Endometrium (tissue), 2 donors: ENCODE results near the gene MTRF1L.
A peak's percentile ranks its signal among the peaks of the same experiment; 100 is the strongest.
"Not testable (repeated sequence)": the region's sequence is repeated elsewhere in the genome, so short reads cannot be mapped to it uniquely, and the experiment has no call there.

ENCODE experiments used
- FAIRE-seq: peaks from 2 replicates; lab custom pipeline; 2012; peaks lifted over from hg19 to GRCh38; lab: Jason Lieb, UNC
- donor health status: control.
- donor health status: control.

The MTRF1L gene

DNA sequence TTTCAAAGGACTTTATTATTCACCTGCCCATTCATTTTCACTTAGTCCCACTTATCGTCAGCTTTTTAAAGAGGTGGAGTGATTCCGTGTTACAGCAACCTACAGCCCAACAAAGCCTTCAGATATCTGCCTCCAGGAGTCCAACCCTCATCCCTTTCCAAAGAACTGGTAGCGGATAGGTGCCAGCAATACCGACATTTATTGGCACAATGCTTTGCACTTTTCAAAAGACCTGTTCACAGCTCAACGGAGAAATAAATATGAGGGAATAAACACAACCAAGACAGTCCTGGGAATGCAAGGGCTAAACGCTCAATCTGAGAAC, 819 bp upstream of the MTRF1L start:
- no peak for FAIRE-seq

- no peak for FAIRE-seq
Measured at GRCh38 chr6:153001767-153002612, 519 bp downstream of the MTRF1L start.

GRCh38 chr6:153000790-153001189, 1.7 kb downstream of the MTRF1L start:
- FAIRE-seq: not testable (repeated sequence)

GRCh38 chr6:153000243-153000642, 2.3 kb downstream of the MTRF1L start:
- no peak for FAIRE-seq

DNA sequence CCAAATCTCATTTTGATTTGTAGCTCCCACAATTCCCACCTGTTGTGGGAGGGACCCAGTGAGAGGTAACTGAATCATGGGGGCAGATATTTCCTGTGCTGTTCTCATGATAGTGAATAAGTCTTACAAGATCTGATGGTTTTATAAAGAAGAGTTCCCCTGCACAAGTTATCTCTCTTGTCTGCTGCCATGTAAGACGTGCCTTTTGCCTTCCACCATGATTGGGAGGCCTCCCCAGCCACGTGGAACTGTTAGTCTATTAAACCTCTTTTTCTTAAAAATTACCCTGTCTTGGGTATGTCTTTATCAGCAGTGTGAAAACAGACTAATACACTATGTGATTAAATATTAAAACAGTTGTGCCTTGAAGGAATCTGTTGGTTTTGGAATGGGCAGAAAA, 3.0 kb downstream of the MTRF1L start:
- not testable (repeated sequence) for FAIRE-seq

DNA sequence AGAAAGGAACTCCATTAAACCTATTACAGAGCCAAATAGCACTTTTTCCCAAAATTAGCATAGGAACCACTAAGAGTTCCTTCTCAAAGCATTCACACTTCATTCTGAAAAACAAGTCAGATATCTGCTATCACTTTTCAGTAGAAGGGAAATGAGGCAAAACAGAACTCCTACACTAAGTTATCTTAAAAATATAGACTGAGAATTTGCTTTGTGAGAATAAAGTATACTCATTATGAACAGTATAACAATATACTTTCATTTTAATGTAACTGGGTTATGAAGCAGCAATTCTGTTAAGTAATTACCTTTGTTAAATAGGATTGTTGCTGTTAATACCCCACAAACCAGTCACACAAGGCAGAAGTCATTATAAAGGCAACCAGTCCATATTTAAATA, 8.7 kb downstream of the MTRF1L start:
- FAIRE-seq: no peak

GRCh38 chr6:152993431-152993830, 9.1 kb downstream of the MTRF1L start:
- FAIRE-seq: no peak

- no peak for FAIRE-seq
Measured at GRCh38 chr6:152986978-152987377, 15.5 kb downstream of the MTRF1L start.

DNA sequence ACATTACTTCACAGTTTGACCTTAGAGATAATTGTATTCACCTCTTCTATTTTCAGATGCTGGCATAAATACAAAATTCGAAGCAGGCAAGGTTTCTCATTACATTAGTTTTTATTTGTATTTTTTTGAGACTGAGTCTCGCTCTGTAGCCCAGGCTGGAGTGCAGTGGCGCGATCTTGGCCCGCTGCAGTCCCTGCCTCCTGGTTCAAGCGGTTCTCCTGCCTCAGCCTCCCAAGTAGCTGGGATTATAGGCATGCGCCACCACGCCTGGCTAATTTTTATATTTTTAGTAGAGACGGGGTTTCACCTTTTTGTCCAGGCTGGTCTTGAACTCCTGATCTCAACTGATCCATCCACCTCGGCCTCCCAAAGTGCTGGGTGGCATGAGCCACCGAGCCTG, 17.2 kb downstream of the MTRF1L start:
- FAIRE-seq: not testable (repeated sequence)

GRCh38 chr6:152984513-152984872, 18.0 kb downstream of the MTRF1L start:
- FAIRE-seq: no peak

DNA sequence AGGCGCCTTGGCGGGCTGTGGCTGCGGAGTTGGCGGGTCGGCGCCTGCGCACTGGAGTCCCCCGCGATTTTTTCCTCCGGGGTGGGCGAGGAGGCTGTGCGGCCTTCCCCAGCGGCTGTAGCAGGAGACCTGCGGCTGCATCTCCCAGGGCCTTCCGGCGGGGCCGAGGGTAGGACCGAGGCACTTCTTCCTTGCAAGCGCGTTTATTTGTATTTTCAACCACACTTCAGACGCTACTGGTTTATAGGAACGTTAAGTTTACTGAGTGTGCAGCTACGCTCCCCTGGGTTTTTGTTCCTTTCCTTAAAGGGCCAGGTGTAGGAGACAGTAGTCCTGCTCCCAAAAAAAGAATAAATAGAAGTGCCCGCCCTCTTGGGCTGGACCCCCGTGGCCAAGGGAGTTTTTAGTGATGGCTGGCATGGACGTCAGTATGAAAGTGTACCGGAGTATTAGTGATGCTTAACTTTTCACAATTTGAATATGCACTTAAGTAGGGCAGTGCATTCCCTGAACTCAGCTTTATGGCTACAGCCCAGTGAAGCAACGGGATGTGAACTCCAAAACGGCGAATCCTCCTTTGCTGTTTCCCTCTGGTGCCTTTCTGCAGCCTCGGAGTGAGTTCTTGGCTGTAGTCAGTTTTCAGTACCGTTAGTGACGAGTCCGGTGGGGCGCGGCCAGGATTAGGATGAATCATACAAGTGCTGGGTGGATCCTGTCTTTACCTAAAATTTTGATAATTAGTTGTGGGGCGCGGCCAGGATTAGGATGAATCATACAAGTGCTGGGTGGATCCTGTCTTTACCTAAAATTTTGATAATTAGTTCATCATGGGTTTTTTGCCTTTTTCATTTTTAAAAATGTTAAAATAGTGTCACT, 18.6 kb downstream of the MTRF1L start:
- peak; percentile 61 for FAIRE-seq

DNA sequence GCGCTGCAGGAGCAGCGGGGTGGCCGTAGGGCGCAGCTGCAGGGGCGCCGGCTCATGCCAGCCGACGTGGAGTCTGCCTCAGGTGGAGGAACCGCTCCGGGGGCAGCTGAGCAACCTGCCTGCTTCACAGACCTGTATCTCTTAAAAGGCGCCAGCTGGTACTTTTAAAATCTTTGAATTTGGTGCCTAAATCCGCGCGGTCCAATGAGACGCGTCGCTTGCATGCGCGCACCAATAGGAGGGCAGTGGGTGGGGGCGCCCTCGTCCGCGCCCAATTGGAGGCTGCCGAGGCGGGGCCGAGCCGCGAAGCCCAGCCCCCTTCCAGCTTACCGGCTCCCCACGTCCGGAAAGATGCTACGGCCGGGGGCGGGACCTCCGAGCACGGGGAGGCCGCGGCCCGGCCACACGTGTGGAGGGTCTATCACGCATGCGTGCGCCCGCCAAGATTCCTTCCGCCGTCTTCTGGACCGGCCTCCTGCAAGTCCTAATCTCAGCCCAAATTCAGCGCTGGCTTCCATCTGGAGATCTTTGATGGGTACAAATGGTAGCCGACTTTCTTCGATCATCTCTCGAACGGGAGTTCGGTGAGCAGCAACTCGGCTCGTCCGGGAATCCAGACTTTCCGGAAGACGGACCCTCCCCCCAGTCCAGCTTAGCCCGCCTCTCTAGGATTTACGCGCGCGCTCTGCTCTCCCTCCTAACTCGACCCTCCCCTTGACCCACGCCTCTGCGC, 19.4 kb downstream of the MTRF1L start, which contains the start of gene FBXO5:
Gene FBXO5, minus strand, starts transcription at position 138 of the 733 bp plus-strand sequence. Its CDS starts 82 bp downstream, at position 56.
- FAIRE-seq: peak; percentile 70

- no peak for FAIRE-seq
Measured at GRCh38 chr6:152981989-152982903, 20.3 kb downstream of the MTRF1L start.

- FAIRE-seq: no peak
Measured at GRCh38 chr6:152981219-152981618, 21.3 kb downstream of the MTRF1L start.

DNA sequence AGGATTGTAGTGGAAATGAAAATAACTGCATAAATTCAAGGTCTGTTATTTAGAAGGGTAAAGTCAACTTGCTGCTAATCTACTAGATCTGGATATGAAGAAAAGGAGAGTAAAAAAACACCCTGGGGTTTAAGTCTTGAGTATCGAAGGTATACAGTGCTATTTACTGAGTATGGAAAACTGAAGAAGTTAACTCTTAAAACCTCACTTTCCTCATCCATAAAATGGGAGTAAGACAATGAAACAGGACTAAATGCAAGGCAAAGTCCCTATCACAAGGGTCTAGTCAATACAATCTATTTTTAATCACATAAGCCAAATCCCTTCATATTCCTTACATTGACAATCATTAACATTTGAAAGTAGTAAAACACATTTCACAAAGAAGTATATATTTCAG, 21.9 kb downstream of the MTRF1L start:
- FAIRE-seq: no peak

- FAIRE-seq: no peak
Measured at GRCh38 chr6:152979116-152979515, 23.4 kb downstream of the MTRF1L start.

- no peak for FAIRE-seq
Measured at GRCh38 chr6:152978058-152978457, 24.5 kb downstream of the MTRF1L start.

DNA sequence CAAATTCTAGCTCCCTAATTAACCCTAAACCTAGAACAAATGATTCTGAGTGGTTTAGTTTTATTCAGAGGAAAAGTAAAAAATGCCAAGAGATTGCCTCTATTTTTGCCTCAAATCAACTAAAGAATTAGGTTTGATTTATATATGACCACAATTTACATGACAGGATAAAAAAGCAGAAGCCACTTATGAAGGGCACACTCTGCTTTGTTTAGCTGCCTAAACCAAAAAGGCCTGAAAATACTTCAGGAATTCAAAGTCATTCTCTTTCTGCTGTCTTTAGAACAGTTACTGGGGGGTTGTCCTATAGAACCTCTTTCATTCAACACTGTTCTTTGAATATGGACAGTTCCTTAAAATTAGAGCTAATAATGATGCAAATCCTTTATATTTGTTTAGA, 25.0 kb downstream of the MTRF1L start:
- no peak for FAIRE-seq

- no peak for FAIRE-seq
Measured at GRCh38 chr6:152976749-152977148, 25.8 kb downstream of the MTRF1L start.

DNA sequence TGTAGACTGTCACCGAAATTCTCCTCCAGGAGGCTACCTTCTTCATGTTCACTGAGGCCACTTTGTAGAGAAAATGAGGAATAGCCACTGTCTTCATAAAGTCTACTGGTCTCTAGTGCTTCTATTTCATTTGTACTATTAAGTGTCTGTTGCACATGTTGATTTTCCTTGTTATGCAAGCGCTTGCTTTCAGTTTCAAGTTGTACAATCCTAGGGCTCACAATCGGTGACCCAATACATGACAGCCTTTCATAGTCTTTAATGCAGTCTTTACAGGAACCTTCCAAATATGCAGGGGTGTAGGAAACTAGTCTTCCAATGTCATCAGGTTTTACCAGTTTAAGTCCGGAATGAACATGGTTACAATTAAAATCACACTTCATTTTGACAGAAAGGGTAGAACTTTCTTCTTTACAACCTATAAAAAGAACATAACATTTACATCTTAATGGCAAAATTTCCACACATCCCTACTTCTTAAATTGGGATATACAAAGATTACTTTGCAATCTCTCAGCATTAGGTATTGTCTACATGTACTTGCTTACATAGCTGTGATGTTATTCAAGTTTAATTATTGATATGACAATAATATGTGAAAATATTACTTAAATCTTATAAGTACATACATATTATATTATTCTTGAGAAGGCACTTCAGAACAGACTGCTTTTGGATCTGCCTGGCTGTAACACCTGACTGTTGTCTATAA, 27.1 kb downstream of the MTRF1L start:
- FAIRE-seq: no peak

GRCh38 chr6:152973916-152974315, 28.6 kb downstream of the MTRF1L start:
- FAIRE-seq: no peak
